ENCODE data around the gene NYAP2.

Gene NYAP2

GRCh38 chr2:225468131-225468530 is 68.6 kb downstream of the NYAP2 start:
- no peak for DNase-seq (ENCODE audit: low read depth in 1 of 2, low spot score in 1 of 2)
- TF ChIP-seq JUND (IDR thresholded peaks at IDR 0.05; ENCODE audit: low read depth): no peak
- in situ Hi-C loops (cut with HindIII; ENCODE audit: low pct_unique_long_range_greater_than_20kb, low sequenced_read_pairs): no loop called here

- no peak for DNase-seq (ENCODE audit: low read depth in 1 of 2, low spot score in 1 of 2)
- in situ Hi-C loops (cut with HindIII; ENCODE audit: low pct_unique_long_range_greater_than_20kb, low sequenced_read_pairs): no loop called here
- TF ChIP-seq JUND (IDR thresholded peaks at IDR 0.05; ENCODE audit: low read depth): no peak
Measured at GRCh38 chr2:225471039-225471438, 71.5 kb downstream of the NYAP2 start.

GRCh38 chr2:225471482-225471881 is 72.0 kb downstream of the NYAP2 start:
- in situ Hi-C loops (cut with HindIII; ENCODE audit: low pct_unique_long_range_greater_than_20kb, low sequenced_read_pairs): no loop called here
- TF ChIP-seq JUND (IDR thresholded peaks at IDR 0.05; ENCODE audit: low read depth): no peak
- no peak for DNase-seq (ENCODE audit: low read depth in 1 of 2, low spot score in 1 of 2)

GRCh38 chr2:225472161-225472560 is 72.7 kb downstream of the NYAP2 start:
- no peak for DNase-seq (ENCODE audit: low read depth in 1 of 2, low spot score in 1 of 2)

GRCh38 chr2:225479386-225479785 is 79.9 kb downstream of the NYAP2 start:
- TF ChIP-seq JUND (IDR thresholded peaks at IDR 0.05; ENCODE audit: low read depth): no peak
- in situ Hi-C loops (cut with HindIII; ENCODE audit: low pct_unique_long_range_greater_than_20kb, low sequenced_read_pairs): no loop called here
- no peak for DNase-seq (ENCODE audit: low read depth in 1 of 2, low spot score in 1 of 2)

More at GRCh38 chr2:225472161-225472560, 72.7 kb downstream of the NYAP2 start:
- in situ Hi-C loops (cut with HindIII; ENCODE audit: low pct_unique_long_range_greater_than_20kb, low sequenced_read_pairs): no loop called here
- no peak for TF ChIP-seq JUND (IDR thresholded peaks at IDR 0.05; ENCODE audit: low read depth)

- DNase-seq (ENCODE audit: low read depth in 1 of 2, low spot score in 1 of 2): no peak
- TF ChIP-seq JUND (IDR thresholded peaks at IDR 0.05; ENCODE audit: low read depth): no peak
- in situ Hi-C loops (cut with HindIII; ENCODE audit: low pct_unique_long_range_greater_than_20kb, low sequenced_read_pairs): no loop called here
Measured at GRCh38 chr2:225484751-225485150, 85.2 kb downstream of the NYAP2 start.

- TF ChIP-seq JUND (IDR thresholded peaks at IDR 0.05; ENCODE audit: low read depth): no peak
- in situ Hi-C loops (cut with HindIII; ENCODE audit: low pct_unique_long_range_greater_than_20kb, low sequenced_read_pairs): no loop called here
- no peak for DNase-seq (ENCODE audit: low read depth in 1 of 2, low spot score in 1 of 2)
Measured at GRCh38 chr2:225486236-225486635, 86.7 kb downstream of the NYAP2 start.

- TF ChIP-seq JUND (IDR thresholded peaks at IDR 0.05; ENCODE audit: low read depth): no peak
- in situ Hi-C loops (cut with HindIII; ENCODE audit: low pct_unique_long_range_greater_than_20kb, low sequenced_read_pairs): no loop called here
Measured at GRCh38 chr2:225487878-225488416, 88.4 kb downstream of the NYAP2 start.

GRCh38 chr2:225488743-225489142 is 89.2 kb downstream of the NYAP2 start:
- TF ChIP-seq JUND (IDR thresholded peaks at IDR 0.05; ENCODE audit: low read depth): no peak
- no peak for DNase-seq (ENCODE audit: low read depth in 1 of 2, low spot score in 1 of 2)
- in situ Hi-C loops (cut with HindIII; ENCODE audit: low pct_unique_long_range_greater_than_20kb, low sequenced_read_pairs): no loop called here

More at GRCh38 chr2:225487878-225488416, 88.4 kb downstream of the NYAP2 start:
- DNase-seq (ENCODE audit: low read depth in 1 of 2, low spot score in 1 of 2): no peak

- in situ Hi-C loops (cut with HindIII; ENCODE audit: low pct_unique_long_range_greater_than_20kb, low sequenced_read_pairs): no loop called here
- no peak for DNase-seq (ENCODE audit: low read depth in 1 of 2, low spot score in 1 of 2)
Measured at GRCh38 chr2:225493420-225494099, 94.0 kb downstream of the NYAP2 start.

GRCh38 chr2:225494100-225494459 is 94.6 kb downstream of the NYAP2 start:
- no peak for TF ChIP-seq JUND (IDR thresholded peaks at IDR 0.05; ENCODE audit: low read depth)
- in situ Hi-C loops (cut with HindIII; ENCODE audit: low pct_unique_long_range_greater_than_20kb, low sequenced_read_pairs): no loop called here
- DNase-seq (ENCODE audit: low read depth in 1 of 2, low spot score in 1 of 2): no peak

More at GRCh38 chr2:225493420-225494099, 94.0 kb downstream of the NYAP2 start:
- TF ChIP-seq JUND (IDR thresholded peaks at IDR 0.05; ENCODE audit: low read depth): no peak

GRCh38 chr2:225495706-225496105 is 96.2 kb downstream of the NYAP2 start:
- DNase-seq (ENCODE audit: low read depth in 1 of 2, low spot score in 1 of 2): peak in 1 of 2 experiments; percentile 11
- no peak for TF ChIP-seq JUND (IDR thresholded peaks at IDR 0.05; ENCODE audit: low read depth)
- in situ Hi-C loops (cut with HindIII; ENCODE audit: low pct_unique_long_range_greater_than_20kb, low sequenced_read_pairs): no loop called here

GRCh38 chr2:225496568-225496967 is 97.1 kb downstream of the NYAP2 start:
- DNase-seq (ENCODE audit: low read depth in 1 of 2, low spot score in 1 of 2): no peak
- TF ChIP-seq JUND (IDR thresholded peaks at IDR 0.05; ENCODE audit: low read depth): no peak
- in situ Hi-C loops (cut with HindIII; ENCODE audit: low pct_unique_long_range_greater_than_20kb, low sequenced_read_pairs): no loop called here

- TF ChIP-seq JUND (IDR thresholded peaks at IDR 0.05; ENCODE audit: low read depth): no peak
- DNase-seq (ENCODE audit: low read depth in 1 of 2, low spot score in 1 of 2): no peak
- in situ Hi-C loops (cut with HindIII; ENCODE audit: low pct_unique_long_range_greater_than_20kb, low sequenced_read_pairs): no loop called here
Measured at GRCh38 chr2:225497166-225497565, 97.7 kb downstream of the NYAP2 start.

Data from T47D (cell line).